Hepatocyte (in vitro differentiated cells): ENCODE results near the gene C6orf163. TPM values are rescaled to one million over a fixed set of nuclear protein-coding genes. Genes with fewer than 3 reads are reported as not detected.
A peak's percentile ranks its signal among the peaks of the same experiment; 100 is the strongest.

ENCODE experiments used
- DNase-seq: peaks from one replicate; pipeline ENCODE4 v3.0.0-alpha.2; 2016; ENCODE audit warnings: low spot score
- H2AFZ ChIP-seq: fragments of 200-600 bp; sonication (generic); 2 replicates; pipeline ENCODE4 v1.6.0; 2016; ENCODE audit warnings: antibody characterized with exemption, mild to moderate bottlenecking
- H3K27ac ChIP-seq: fragments of 200-600 bp; sonication (generic); 2 replicates; pipeline ENCODE4 v1.5.1; 2016; ENCODE audit warnings: mild to moderate bottlenecking
- H3K27me3 ChIP-seq: fragments of 200-600 bp; sonication (generic); 2 replicates; pipeline ENCODE4 v1.6.1; 2016
- H3K36me3 ChIP-seq: fragments of 200-600 bp; sonication (generic); replicated peaks from 2 replicates; pipeline ENCODE4 v1.5.1; 2016; ENCODE audit warnings: low read depth; ENCODE audit not compliant: insufficient read depth
- H3K4me1 ChIP-seq: fragments of 200-600 bp; sonication (generic); 2 replicates; pipeline ENCODE4 v1.5.1; 2016; ENCODE audit warnings: mild to moderate bottlenecking, moderate library complexity; ENCODE audit not compliant: insufficient read depth
- H3K4me2 ChIP-seq: fragments of 200-600 bp; sonication (generic); 2 replicates; pipeline ENCODE4 v1.6.0; 2016
- H3K4me3 ChIP-seq: fragments of 200-600 bp; sonication (generic); 2 replicates; pipeline ENCODE4 v1.5.1; 2016; ENCODE audit warnings: mild to moderate bottlenecking
- H3K79me2 ChIP-seq: fragments of 200-600 bp; sonication (generic); 2 replicates; pipeline ENCODE4 v1.6.0; 2017; ENCODE audit warnings: mild to moderate bottlenecking
- H3K9me2 ChIP-seq: fragments of 200-600 bp; sonication (generic); replicated peaks from 2 replicates; pipeline ENCODE4 v1.6.0; 2017; ENCODE audit warnings: mild to moderate bottlenecking; ENCODE audit not compliant: insufficient read depth
- H3K9me3 ChIP-seq: fragments of 200-600 bp; sonication (generic); 2 replicates; pipeline ENCODE4 v1.5.1; 2016; ENCODE audit warnings: low read depth, mild to moderate bottlenecking
- H4K20me1 ChIP-seq: fragments of 200-600 bp; sonication (generic); 2 replicates; pipeline ENCODE4 v1.6.0; 2016; ENCODE audit warnings: mild to moderate bottlenecking; ENCODE audit not compliant: insufficient read depth, poor library complexity, severe bottlenecking
- EZH2 ChIP-seq: fragments of 200-600 bp; sonication (generic); IDR thresholded peaks from 2 replicates; pipeline ENCODE4 v1.6.1; 2016; ENCODE audit warnings: antibody characterized with exemption, mild to moderate bottlenecking, borderline replicate concordance
- EZH2phosphoT487 ChIP-seq: fragments of 200-600 bp; sonication (generic); IDR thresholded peaks from one replicate; pipeline ENCODE4 v1.6.1; 2018; ENCODE audit warnings: antibody characterized with exemption, mild to moderate bottlenecking, low read depth, moderate library complexity; ENCODE audit not compliant: unreplicated experiment, severe bottlenecking
- WGBS: methylation state at CpG from one replicate; pipeline ENCODE4 v1.1.6; 2016; ENCODE audit warnings: low lambda C conversion rate; ENCODE audit errors: missing lambda C conversion rate; 5-methylcytosine and 5-hydroxymethylcytosine counted together
- polyA plus RNA-seq: library from polyadenylated mRNA; unstranded; fragments of >200 nt; fragmentation: Nextera tagmentation; extraction: Ambion mirVana; gene quantifications from 2 replicates; pipeline ENCODE4 v1.2.1, GENCODE V29; 2016
- total RNA-seq: library from RNA; depleted of rRNA; stranded (reverse); fragments of >200 nt; gene quantifications from 2 replicates; pipeline ENCODE4 v1.2.3, GENCODE V29; 2014
- TF ChIP-seq, protein P1 (sequence below): fragments of 200-600 bp; sonication (generic); IDR thresholded peaks from 2 replicates; pipeline ENCODE4 v1.5.1; 2016; ENCODE audit warnings: antibody characterized with exemption, mild to moderate bottlenecking; ENCODE audit not compliant: poor library complexity

C6orf163 gene
- total and polyA plus RNA-seq, 2 experiments from 2014 or later: 0.64 to 1.3 TPM

DNA sequence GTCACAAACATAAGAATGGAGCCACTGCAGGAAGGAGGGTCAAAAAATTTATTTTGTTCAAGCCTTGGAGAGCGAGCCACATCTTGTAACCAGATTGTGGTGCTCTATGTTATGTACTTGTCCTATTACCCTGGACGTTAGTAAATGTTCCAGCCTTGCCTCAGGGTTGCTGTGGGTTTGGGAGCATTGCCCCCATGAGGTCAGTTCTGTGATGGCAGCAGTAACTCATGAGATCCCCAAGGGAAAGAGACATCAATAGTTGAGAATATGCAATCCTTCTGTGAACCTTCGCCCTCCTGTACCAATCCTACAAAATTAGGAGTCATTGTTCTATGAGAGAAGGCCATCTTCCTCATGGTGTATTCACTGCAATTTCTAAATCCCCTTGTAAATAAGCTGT lies 46.7 kb downstream of the C6orf163 start:
- no peaks in the 10 kb centered on the region for H3K36me3 ChIP-seq
- DNase-seq: peak; percentile 56
- no peak overlapping the region for H3K4me3 ChIP-seq
- no peak overlapping the region for H3K4me2 ChIP-seq
- no peaks in the 10 kb centered on the region for H3K4me1 ChIP-seq
- no peak overlapping the region for H3K27ac ChIP-seq
- no peak overlapping the region for H2AFZ ChIP-seq
- H3K27me3 ChIP-seq: no peaks in the 10 kb centered on the region
- H3K79me2 ChIP-seq: no peaks in the 10 kb centered on the region
- TF ChIP-seq, protein P1, sequence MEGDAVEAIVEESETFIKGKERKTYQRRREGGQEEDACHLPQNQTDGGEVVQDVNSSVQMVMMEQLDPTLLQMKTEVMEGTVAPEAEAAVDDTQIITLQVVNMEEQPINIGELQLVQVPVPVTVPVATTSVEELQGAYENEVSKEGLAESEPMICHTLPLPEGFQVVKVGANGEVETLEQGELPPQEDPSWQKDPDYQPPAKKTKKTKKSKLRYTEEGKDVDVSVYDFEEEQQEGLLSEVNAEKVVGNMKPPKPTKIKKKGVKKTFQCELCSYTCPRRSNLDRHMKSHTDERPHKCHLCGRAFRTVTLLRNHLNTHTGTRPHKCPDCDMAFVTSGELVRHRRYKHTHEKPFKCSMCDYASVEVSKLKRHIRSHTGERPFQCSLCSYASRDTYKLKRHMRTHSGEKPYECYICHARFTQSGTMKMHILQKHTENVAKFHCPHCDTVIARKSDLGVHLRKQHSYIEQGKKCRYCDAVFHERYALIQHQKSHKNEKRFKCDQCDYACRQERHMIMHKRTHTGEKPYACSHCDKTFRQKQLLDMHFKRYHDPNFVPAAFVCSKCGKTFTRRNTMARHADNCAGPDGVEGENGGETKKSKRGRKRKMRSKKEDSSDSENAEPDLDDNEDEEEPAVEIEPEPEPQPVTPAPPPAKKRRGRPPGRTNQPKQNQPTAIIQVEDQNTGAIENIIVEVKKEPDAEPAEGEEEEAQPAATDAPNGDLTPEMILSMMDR: peak; percentile 53
- no peak for TF ChIP-seq EZH2
- H3K9me3 ChIP-seq: no peaks in the 10 kb centered on the region
- WGBS: 43% methylated on average over 3 of the region's 3 CpGs
- H4K20me1 ChIP-seq: no peaks in the 10 kb centered on the region
- H3K9me2 ChIP-seq: no peaks in the 10 kb centered on the region

DNA sequence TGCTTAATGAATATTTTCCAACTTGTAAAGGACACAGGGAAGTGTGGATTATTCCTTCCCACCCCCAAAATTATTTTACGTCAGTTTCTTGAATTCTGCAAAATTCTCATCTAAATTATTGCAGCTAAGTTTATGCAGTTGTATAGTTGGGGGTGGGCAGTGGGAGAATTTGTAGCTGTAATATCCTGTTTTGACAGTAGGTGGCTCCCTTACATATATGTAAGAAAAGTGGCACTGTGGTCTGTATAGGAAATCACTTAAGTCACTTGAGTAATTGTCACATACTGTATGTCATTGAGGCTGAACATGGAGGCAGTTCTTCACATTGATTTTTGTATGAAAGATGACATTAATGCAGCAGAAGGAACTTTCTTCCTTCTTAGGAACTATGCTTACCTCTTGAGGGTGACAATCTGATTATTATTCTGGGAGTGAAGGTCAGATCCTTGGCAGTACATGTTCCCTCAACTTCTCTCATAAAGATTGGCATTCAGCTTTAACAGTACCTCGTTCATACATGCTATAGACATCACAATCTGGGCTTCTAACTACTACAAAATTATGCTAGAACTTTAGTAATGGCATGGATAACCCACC lies 48.5 kb downstream of the C6orf163 start:
- TF ChIP-seq EZH2phosphoT487: no peak
- no peak for TF ChIP-seq EZH2
- TF ChIP-seq, protein P1: peak; percentile 76
- H3K9me2 ChIP-seq: no peaks in the 10 kb centered on the region
- no peak overlapping the region for H3K27ac ChIP-seq
- H3K4me1 ChIP-seq: no peaks in the 10 kb centered on the region
- 9% methylated on average over 2 of the region's 2 CpGs for WGBS
- H3K4me3 ChIP-seq: no peak overlapping the region
- H3K79me2 ChIP-seq: no peaks in the 10 kb centered on the region
- no peak overlapping the region for H3K4me2 ChIP-seq
- H3K9me3 ChIP-seq: no peaks in the 10 kb centered on the region
- DNase-seq: peak; percentile 85
- H4K20me1 ChIP-seq: no peaks in the 10 kb centered on the region
- H3K27me3 ChIP-seq: no peaks in the 10 kb centered on the region
- H2AFZ ChIP-seq: no peak overlapping the region
- no peaks in the 10 kb centered on the region for H3K36me3 ChIP-seq

DNA sequence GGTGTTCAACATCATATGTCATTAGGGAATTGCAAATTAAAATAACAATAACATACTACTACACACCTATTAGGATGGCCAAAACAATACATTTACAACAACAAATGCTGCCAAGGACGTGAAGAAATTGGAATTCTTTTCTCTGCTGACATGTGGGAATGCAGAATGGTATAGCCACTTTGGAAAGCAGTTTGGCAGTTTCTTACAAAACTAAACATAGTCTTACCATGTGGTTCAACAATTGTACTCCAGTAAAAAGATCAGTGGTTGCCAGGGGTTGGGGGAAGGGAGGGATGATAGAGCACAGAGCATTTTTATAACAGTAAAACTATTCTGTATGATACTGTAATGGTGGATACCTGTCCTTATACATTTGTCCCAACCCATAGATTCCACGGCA lies 50.8 kb downstream of the C6orf163 start:
- no peak overlapping the region for H3K4me2 ChIP-seq
- no peak for TF ChIP-seq EZH2phosphoT487
- no peak for TF ChIP-seq EZH2
- TF ChIP-seq, protein P1: no peak
- H3K9me2 ChIP-seq: no peaks in the 10 kb centered on the region
- H2AFZ ChIP-seq: no peak overlapping the region
- no peaks in the 10 kb centered on the region for H3K36me3 ChIP-seq
- 79% methylated on average over 2 of the region's 2 CpGs for whole genome bisulfite sequencing
- no peak overlapping the region for H3K27ac ChIP-seq
- no peak for DNase-seq
- H3K9me3 ChIP-seq: no peaks in the 10 kb centered on the region
- no peak overlapping the region for H3K4me3 ChIP-seq
- no peaks in the 10 kb centered on the region for H3K27me3 ChIP-seq
- no peaks in the 10 kb centered on the region for H3K79me2 ChIP-seq
- H3K4me1 ChIP-seq: no peaks in the 10 kb centered on the region
- H4K20me1 ChIP-seq: no peaks in the 10 kb centered on the region
